Stimulated activated CD4-positive, alpha-beta T cell treated with anti-CD3 and anti-CD28 coated beads, Interleukin-12 subunit alpha, Interleukin-12 subunit beta, amount 100 ng/mL, for 4 hours (primary cell): ENCODE results near the gene REEP2.
"Not testable (repeated sequence)": the region's sequence is repeated elsewhere in the genome, so short reads cannot be mapped to it uniquely, and the experiment has no call there.

Source experiments
- DNase-seq: peaks from one replicate; pipeline ENCODE4 v3.0.0-alpha.2; 2020

The REEP2 gene

GRCh38 chr5:138438724-138439476 lies at the start of gene REEP2:
TSS of gene REEP2 (plus strand) at chr5:138439057. CDS start at chr5:138439209, 152 bp downstream.
- DNase-seq = peak; percentile 69

- DNase-seq = no peak
Observed at GRCh38 chr5:138389332-138389731, 49.5 kb upstream of the REEP2 start.

- not testable (repeated sequence) for DNase-seq
Observed at GRCh38 chr5:138389911-138390310, 48.9 kb upstream of the REEP2 start.

- DNase-seq = no peak
Observed at GRCh38 chr5:138391859-138392386, 46.9 kb upstream of the REEP2 start.

GRCh38 chr5:138402640-138403039 lies 36.2 kb upstream of the REEP2 start:
- DNase-seq = no peak

- no peak for DNase-seq
Observed at GRCh38 chr5:138408023-138408422, 30.8 kb upstream of the REEP2 start.

- peak; percentile 12 for DNase-seq
Observed at GRCh38 chr5:138410996-138411640, 27.7 kb upstream of the REEP2 start.

GRCh38 chr5:138418444-138418843 lies 20.4 kb upstream of the REEP2 start:
- DNase-seq = no peak

GRCh38 chr5:138425079-138425478 lies 13.8 kb upstream of the REEP2 start:
- no peak for DNase-seq

- DNase-seq = no peak
Observed at GRCh38 chr5:138435943-138436342, 2.9 kb upstream of the REEP2 start.

- no peak for DNase-seq
Observed at GRCh38 chr5:138438003-138438723, 694 bp upstream of the REEP2 start.

- no peak for DNase-seq
Observed at GRCh38 chr5:138439477-138440158, 761 bp downstream of the REEP2 start.

- DNase-seq = no peak
Observed at GRCh38 chr5:138440159-138441073, 1.6 kb downstream of the REEP2 start.

GRCh38 chr5:138441221-138441620 lies 2.4 kb downstream of the REEP2 start:
- DNase-seq = no peak

- DNase-seq = no peak
Observed at GRCh38 chr5:138444078-138444773, 5.4 kb downstream of the REEP2 start.

GRCh38 chr5:138444774-138445546 lies 6.1 kb downstream of the REEP2 start:
- no peak for DNase-seq

- DNase-seq = no peak
Observed at GRCh38 chr5:138445547-138446271, 6.9 kb downstream of the REEP2 start.

GRCh38 chr5:138448070-138448469 lies 9.2 kb downstream of the REEP2 start:
- no peak for DNase-seq
